HG03460 (cell line): Measurements from ENCODE around the gene PLG.
"Not testable (repeated sequence)": the region's sequence is repeated elsewhere in the genome, so short reads cannot be mapped to it uniquely, and the experiment has no call there.

Experiments
- ATAC-seq: cut with Tn5 transposase; IDR thresholded peaks from one replicate; pipeline ENCODE4 v1.9.1; 2021; ENCODE audit not compliant: unreplicated experiment

The PLG gene

GRCh38 chr6:160697826-160698225 is 4.2 kb upstream of the PLG start:
- no peak for ATAC-seq

- ATAC-seq = not testable (repeated sequence)
Observed at GRCh38 chr6:160704688-160705087, 2.6 kb downstream of the PLG start.

DNA sequence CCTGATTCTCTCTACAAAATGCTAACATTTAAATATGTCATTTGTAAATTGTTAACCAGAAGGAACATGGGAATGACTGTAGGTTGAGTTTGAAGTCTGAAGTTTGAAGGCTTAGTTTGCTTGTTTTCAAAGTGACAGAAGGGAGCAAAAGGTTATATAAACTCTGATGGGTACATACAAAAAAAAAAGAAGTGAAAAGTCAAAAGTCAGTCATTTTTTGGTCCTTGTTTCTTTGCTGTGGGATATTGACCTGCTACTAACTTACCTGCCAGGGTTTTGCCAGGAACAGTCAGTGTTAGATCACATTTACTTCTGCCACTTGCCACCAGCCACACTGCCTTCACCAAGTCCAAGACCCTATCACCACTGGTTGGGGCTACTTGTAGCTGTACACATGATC is 6.9 kb downstream of the PLG start:
- ATAC-seq = not testable (repeated sequence)

- no peak for ATAC-seq
Observed at GRCh38 chr6:160714731-160715316, 12.8 kb downstream of the PLG start.

DNA sequence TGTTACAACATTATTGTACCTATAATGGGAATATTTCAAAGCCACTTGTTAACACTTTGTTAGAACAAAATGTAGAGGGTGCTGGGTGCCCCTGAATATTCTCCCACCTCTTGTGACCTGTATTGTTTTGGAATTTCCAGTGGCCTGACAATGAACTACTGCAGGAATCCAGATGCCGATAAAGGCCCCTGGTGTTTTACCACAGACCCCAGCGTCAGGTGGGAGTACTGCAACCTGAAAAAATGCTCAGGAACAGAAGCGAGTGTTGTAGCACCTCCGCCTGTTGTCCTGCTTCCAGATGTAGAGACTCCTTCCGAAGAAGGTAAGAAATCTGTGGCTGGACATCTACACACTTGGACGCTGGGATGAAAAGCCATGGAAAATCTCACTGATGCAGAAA is 28.9 kb downstream of the PLG start:
- no peak for ATAC-seq

GRCh38 chr6:160733050-160733646 is 31.1 kb downstream of the PLG start:
- ATAC-seq = peak; percentile 73

- ATAC-seq = no peak
Observed at GRCh38 chr6:160734627-160735026, 32.6 kb downstream of the PLG start.

GRCh38 chr6:160735523-160735922 is 33.5 kb downstream of the PLG start:
- ATAC-seq = peak; percentile 56

- no peak for ATAC-seq
Observed at GRCh38 chr6:160737934-160738333, 35.9 kb downstream of the PLG start.

DNA sequence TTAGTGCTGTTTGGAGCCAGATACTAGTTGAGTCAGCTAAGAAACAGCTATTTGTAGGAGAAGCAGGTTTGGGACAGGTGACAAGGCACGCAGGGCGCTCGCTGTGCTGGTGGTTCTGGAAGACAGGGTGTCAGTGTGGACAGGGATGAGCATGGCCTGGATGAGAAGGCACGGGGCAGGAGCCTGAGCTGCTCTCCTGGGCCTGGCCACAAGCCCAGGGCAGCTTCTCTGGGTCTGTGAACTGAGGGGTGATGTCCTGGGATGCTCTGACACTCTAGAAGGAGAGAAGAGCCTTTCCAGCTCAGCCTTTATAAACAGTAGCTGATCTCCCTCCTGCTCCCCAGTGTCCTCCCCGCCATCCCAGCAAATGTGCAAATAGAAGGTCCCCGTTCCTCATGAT is 37.9 kb downstream of the PLG start:
- ATAC-seq = no peak

GRCh38 chr6:160741012-160741411 is 39.0 kb downstream of the PLG start:
- ATAC-seq = peak; percentile 98

- ATAC-seq = peak; percentile 51
Observed at GRCh38 chr6:160742090-160742489, 40.0 kb downstream of the PLG start.

- ATAC-seq = peak; percentile 83
Observed at GRCh38 chr6:160750276-160750689, 48.2 kb downstream of the PLG start.

DNA sequence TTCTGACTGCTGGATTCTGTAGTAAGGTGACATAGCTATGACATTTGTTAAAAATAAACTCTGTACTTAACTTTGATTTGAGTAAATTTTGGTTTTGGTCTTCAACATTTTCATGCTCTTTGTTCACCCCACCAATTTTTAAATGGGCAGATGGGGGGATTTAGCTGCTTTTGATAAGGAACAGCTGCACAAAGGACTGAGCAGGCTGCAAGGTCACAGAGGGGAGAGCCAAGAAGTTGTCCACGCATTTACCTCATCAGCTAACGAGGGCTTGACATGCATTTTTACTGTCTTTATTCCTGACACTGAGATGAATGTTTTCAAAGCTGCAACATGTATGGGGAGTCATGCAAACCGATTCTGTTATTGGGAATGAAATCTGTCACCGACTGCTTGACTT is 51.2 kb downstream of the PLG start:
- not testable (repeated sequence) for ATAC-seq

DNA sequence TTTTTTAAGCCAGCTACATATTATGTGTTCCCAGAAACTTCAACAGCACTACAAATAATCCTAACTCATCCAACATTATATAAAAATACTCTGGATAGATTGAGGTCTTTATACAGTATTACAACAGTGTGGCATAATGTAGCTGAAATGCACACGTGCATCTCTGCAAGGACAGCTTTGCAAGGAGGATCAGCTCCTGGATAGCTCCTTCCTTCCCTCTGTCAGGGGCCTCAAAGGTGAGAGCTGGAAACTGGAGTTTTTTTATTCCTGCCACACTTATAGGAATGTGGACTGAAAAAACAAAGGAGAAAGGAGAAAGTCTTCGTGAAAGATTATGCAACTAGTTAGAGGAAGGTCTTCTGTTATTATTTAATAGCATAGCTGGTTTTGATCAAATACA is 53.1 kb downstream of the PLG start:
- ATAC-seq = no peak

DNA sequence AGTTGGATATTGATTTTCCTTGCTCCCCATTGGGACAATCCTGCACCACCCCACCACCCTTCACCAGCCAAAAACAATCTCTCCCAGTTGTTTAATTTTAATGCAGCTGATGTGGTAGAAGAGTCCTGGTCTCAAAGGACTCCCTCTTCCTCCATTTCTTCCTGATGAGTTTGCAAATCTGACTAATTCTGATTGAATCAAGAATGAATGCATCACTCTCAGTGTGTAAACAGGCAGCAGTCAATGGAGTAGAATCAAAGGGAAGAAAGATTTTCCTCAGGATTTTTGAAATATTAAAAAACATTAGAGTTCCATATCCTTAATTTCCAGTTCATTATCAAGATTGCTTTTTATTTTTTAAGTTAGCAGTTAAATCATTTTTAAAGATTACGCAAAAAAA is 54.0 kb downstream of the PLG start:
- ATAC-seq = no peak

DNA sequence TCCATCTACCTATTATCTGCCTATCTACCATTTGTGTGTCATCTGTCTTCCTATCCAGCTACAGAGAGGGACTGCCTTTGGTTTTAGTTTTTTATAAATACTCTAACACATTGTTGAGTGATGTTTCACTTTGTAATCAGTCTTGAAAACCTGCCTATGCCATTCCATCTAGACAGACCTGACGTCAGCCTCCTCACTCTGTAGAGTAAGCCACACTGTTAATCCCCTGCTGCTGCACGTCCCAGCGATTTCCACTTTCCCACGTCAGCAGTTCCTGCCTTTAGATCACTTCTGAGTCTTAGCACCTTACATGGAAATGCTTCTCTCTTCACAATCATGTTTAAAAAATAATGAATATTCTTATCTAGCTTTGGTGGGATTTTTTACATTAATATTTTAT is 54.8 kb downstream of the PLG start:
- ATAC-seq = no peak

DNA sequence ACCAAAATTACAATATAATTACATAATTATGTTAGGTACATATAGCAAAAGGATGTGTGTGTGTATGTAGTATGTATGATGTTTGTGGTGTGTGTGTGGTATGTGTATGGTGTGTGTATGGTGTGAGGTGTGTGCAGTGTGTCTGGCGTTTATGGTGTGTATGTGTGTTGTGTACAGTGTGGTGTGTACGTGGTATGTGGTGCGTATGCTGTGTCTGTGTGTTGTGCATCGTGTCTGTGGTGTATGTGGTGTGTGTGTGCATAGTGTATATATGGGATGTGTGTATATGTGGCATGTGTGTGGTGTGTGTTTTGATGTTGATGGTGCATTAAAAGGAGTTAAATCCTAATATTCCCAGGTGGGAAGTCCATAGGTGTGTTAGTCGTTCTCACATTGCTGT is 62.8 kb downstream of the PLG start:
- ATAC-seq = no peak

DNA sequence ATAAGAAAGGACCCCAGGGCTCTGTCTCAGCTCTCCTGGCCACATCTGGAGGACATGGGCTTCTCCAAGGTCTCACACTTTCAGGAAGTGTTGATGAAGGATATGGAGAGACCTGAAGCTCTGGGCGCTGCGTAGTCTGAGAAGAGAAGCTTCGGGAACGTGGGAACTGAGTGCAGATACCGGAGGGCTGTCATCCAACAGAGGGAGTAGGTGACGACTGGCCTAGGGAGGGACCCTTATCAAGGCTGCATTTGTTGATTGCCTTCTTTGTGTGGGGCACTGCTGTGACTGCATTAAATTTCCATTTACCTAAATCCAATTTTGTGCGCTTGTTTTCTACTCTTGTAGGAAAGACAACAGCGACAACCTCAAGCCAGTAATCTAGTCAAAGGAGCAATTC is 63.4 kb downstream of the PLG start:
- ATAC-seq = no peak

- ATAC-seq = no peak
Observed at GRCh38 chr6:160766657-160766988, 64.6 kb downstream of the PLG start.

GRCh38 chr6:160766989-160767646 is 65.1 kb downstream of the PLG start:
- ATAC-seq = peak; percentile 93

GRCh38 chr6:160767647-160768019 is 65.6 kb downstream of the PLG start:
- no peak for ATAC-seq

GRCh38 chr6:160768101-160768500 is 66.1 kb downstream of the PLG start:
- no peak for ATAC-seq
